NT2/D1 (cell line): ENCODE data around the gene OPTC.

Experiments
- YY1 ChIP-seq: IDR thresholded peaks from 2 replicates; pipeline ENCODE4 v1.6.1; 2011; ENCODE audit not compliant: insufficient read length, insufficient read depth
- ZNF274 ChIP-seq: IDR thresholded peaks from 2 replicates; pipeline ENCODE4 v1.6.1; 2011; ENCODE audit warnings: mild to moderate bottlenecking, low read depth, low read length

DNA sequence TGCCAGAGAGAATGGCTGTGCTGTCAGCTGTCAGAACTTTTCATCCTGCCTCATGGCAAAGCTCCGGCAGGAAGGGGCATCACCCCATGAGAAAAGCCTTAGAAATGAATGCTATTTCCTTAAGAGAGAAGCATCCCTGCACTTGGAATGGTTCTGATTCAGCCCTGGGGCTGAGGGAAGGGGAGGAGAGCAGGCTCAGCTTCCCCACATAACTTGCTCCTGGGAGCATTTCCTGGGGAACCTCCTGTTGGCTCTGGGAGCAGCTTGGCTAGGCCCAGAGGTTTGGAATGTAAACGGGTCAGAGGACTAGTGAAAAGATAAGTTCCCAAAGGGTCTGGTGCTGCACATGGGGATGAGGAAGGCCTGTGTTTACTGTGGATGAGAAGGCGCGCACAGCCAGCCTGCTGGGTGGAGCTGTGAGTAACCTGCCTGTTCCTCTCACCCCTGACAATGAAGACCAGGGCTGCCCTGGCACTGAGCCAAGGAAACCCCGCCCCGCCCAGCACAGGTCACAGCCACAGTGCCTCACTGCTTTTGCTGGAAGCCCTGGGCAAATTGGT lies 13.3 kb upstream of the OPTC start:
- TF ChIP-seq ZNF274 = no peak
- TF ChIP-seq YY1 = no peak
